Activated CD4-positive, alpha-beta T cell treated with anti-CD3 and anti-CD28 coated beads, Interleukin-2, amount 50 U/mL, for 24 hours (primary cell): ENCODE results near the gene FAM163B.

Source experiments
- DNase-seq, 2 donors: peaks; one replicate each; pipeline ENCODE4 v3.0.0-alpha.2; 2020; ENCODE audit warnings: low read depth in 1 of 2, low spot score in 1 of 2

The FAM163B gene

GRCh38 chr9:133609311-133610098 lies at the start of gene FAM163B:
Gene FAM163B, minus strand, starts transcription at chr9:133609389. Its CDS starts 29,166 bp downstream, at chr9:133580223.
- DNase-seq, result peak in 1 of 2 donors; percentile 15

GRCh38 chr9:133657120-133657661 lies 48.0 kb upstream of the FAM163B start:
- DNase-seq, result no peak

DNA sequence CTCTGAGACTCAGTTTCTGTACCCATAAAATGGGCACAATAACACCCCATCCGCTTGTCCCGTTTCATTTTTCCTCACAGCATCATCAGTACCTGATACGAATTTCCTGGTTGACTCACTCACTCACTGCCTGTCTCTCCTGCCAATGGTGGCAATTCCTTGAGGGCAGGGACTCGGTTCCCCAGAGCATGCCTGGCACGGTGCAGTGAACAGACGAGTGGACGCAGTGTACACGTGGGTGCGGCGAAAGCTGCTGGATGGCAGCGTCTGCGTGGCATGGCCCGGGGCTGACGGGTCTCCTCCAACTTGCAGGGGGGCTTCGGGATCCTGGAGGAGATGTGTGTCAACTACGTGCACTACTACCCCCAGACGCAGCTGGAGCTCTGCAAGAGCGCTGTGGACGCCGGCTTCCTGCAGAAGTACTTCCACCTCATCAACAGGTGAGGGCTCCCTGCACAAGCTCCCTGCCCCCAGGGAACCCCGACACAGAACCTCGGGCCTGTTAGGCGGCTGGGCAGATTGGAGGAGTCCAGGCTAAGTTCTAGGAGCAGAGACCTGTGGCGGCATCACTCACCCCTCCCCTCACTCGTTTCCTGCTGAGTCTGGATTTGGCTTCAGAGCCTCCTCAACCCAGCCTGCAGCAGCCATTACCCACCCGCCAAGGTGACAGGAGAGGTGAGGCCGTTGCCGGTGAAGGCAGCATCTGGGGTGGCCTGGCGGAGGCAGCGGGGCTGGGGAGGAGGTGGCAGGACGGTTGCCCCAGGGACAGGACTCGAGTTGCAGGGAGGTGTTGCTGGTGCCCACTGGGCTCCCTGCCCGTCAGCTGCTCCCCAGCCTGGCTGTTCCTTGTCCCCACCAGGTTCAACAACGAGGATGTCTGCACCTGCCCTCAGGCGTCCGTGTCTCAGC lies 47.3 kb upstream of the FAM163B start:
- no peak for DNase-seq

GRCh38 chr9:133655701-133656100 lies 46.5 kb upstream of the FAM163B start:
- no peak for DNase-seq

DNA sequence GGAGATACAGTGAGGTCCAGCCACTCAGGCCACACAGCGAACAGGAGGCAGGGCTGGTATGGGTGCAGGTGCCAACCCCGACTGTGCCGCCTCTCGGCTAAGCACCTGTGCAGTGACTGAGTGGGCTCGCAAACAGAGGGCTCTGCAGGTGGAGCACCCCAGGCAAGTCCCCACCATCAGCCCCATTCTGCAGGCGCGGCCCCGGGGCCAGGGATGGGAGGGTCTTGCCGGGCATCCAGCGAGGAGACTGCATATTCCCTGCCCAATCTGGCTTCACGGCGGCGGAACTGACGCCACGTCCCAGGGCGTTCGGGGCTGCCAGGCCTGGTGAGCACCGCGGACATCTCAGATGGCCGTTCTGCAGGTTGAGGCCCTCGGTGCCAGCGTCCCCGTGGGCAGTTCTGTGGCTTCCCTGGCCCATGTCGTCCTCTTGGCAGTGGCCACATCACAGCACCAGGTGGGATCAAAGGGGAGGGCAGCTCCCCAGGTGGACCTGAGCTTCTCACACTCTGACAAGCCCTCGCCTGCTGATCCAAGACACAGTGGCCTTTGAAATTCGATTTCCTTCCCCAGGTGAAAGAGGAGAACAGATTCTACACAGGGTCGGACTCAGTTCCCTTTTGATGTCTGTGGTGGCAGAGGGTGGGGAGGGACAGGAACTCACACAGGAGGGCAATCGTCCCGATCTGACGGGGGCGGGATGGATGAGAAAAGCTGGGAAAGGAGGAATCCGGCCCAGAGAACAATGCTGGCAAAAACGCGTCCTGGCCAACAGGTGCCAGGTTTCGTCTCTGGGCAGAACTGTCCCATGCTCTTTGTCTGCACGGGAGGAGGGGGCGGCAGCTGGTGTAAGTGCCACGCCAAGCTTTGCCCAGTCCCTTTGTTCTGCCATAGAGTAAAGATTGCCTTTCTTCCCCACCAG lies 45.8 kb upstream of the FAM163B start:
- no peak for DNase-seq

DNA sequence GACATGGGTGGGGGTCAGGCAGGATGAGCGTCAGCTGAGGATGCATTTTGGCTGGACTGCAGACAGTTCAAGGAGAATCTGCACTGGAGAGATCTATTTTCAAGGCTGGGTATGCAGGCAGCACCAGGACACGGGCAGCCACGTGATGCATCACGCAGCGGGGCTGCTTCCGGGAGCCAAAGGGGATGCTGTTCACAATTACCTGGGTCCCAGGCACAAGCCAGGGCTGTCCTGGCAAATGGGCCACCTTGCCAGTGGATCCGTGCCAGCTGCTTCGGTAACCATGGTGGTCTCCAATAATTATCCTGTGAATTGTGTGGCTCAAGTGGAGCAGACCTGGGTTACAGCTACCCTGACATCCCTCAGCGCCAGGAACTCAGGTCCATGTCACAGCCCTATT lies 44.4 kb upstream of the FAM163B start:
- DNase-seq, result no peak

GRCh38 chr9:133650026-133650425 lies 40.8 kb upstream of the FAM163B start:
- DNase-seq, result no peak

DNA sequence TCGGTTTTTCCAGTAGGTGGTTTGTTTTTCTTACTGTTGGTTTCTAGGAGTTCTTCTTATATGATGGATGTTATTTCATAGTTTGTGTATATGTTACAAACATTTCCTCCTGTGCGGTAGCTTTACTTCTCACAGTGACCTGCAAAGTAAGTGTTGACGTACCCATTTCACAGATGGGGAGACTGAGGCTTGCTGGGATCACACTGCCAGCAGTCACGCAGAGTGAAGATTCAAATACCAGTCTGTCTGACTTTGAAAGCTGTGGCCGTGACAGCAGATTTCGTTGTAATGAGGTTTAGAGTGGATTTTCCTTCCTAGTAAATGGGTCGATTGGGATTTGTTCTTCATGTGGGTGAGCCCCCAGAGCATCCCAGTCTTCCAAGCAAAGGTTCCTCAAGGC lies 40.0 kb upstream of the FAM163B start:
- DNase-seq, result no peak

- DNase-seq, result no peak
Measured at GRCh38 chr9:133647765-133648469, 38.7 kb upstream of the FAM163B start.

DNA sequence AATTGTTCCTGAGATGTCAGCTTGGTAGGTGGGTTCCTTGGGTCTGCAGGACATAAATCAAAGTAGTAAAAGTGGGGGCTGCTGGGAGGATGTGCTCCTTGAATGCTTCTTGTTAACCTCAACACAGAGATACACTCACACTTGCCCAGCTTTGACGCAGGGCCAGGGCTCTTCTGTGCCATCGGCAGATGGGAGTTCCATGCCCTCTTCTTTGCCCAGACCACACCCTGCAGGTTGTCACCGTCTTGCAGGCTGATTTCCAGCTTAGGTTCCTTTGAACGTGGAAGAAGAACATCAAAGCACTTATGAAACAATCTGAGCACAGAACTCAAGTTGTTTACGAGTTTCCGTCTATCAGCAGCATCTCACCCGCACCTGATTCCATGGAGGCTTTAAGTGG lies 38.0 kb upstream of the FAM163B start:
- no peak for DNase-seq

DNA sequence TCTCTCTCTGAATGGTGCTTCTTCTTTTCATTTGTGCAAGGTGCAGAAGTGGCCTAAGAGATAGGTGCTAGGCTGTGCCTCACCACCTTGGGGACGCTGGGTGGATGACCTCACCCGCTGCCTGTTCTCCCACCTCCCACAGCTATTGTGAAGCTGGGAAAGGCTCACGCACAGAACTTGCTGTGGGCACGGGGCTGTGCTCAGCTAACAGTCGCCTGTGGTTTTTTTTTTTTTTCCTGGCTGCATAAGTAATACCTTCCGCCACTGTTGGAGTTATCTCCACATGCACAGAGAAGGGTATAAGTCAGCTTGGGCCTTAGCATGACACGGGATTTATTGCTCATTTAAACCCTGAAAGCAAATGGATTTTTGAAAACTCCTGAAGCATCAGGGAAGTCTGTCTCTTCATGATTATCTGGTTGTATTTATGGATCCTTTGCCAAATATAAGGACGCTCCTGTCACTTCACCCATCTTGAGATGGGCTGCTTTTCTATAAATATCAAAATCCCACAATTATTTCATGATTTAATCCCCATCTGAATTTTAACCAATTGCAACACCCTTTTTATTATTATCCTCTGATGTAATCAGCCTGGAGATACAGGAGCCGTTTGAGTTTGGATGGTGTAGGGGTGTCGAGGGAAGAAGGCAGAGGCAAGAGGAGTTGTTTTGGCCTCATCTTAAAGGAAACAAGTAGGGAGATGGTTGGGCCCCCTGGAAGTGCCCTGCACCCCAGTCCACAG lies 36.0 kb upstream of the FAM163B start:
- DNase-seq, result no peak

- no peak for DNase-seq
Measured at GRCh38 chr9:133643978-133644760, 35.0 kb upstream of the FAM163B start.

- DNase-seq, result no peak
Measured at GRCh38 chr9:133643362-133643755, 34.2 kb upstream of the FAM163B start.

DNA sequence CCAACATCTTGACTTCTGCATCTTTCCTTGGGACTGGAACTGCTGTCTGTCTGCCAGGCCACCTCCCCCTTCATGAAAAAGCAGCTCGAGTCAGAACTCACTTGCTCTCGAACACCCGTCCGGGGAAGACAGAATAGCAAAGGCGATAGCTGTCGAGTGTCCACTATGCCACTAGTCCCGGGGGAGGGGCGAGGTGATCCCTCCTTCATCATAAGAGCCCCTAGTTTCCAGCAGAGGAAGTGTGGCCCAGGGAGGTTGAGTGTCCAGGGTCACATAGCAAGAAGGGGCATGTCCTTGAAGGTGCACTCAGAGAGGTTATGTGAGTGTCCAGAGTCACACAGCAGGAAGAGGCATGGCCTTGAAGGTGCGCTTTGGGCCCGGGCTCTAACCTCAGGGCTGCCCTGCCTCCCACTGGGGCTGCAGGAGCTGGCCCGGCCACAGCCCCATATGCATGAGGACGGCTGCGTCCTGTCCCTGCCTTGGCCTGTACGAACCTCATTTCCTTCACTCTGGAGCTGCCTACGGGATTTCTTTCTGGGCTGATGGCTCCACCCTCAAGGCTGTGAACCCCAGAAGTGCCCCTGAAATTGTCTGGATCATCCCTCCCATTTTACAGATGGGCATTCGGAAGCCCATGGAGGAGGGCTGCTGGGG lies 33.6 kb upstream of the FAM163B start:
- no peak for DNase-seq

DNA sequence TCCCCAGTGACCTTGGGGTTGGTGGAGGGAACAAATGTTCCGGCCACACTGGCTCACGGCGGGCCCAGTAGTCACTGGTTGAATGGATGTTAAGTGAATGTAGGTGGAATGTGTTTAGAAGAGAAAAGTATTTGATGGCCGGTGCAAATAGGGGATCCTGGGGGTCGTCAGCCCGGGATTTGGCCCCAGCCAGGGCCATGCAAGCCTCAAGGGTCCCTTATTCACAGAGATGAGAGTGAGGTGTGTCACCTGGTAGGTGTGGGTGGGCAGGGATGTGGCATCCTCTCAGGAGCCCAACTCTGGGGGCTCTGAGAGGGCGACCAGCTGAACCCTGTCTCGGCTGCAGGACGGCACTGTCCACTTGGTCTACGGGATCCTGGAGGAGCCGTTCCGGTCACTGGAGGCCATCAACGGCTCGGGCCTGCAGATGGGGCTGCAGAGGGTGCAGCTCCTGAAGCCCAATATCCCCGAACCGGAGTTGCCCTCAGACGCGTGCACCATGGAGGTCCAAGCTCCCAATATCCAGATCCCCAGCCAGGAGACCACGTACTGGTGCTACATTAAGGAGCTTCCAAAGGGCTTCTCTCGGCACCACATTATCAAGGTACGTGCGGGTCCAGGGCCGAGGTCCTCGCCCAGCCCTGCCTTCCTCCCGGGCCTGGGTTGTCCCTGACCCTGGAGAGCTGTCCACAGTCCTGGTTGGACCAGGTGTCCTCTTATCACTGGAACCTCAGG lies 32.8 kb upstream of the FAM163B start:
- DNase-seq, result no peak

GRCh38 chr9:133641396-133641655 lies 32.1 kb upstream of the FAM163B start:
- DNase-seq, result no peak

DNA sequence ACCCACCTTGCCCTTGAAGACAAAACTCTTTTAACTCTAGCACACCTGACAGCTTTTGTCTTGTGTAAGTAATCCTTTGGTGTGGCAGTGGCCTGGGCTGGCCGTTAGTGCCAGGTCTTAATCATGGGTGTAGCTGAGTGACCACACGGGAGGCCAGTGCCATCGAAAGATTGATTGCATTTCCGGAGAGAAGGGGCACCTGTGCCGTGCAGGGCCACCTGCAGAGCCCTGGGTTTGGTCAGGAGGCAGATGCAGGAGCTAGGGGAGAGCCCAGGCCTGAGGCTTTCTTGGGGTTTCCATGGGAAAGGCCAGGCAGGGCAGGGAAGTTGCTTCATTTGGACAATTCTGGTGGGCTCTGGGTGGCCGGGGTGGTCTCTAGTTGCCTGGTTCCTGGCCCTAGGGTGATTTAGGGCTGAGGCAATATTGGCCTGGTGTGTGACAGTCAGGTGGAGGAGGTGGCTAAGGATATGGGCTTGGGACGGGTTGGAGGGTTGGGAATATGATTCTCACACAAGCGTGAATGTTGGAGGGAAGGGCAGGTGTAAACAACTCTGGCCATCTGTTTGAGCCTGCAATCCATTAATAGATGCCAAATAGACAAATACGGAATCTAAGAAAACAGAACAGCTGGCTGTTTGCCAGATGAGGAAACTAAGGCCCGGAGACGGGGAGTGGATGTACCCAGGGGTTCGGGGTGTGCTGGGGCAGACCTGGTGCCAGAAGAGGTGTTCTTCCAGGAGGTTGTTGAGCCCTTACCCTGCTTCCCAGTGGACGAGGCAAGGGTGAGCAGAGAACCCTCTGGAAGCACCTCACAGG lies 31.6 kb upstream of the FAM163B start:
- no peak for DNase-seq
